Measurements from ENCODE around the gene TP53TG5. TPM values are rescaled to one million over a fixed set of nuclear protein-coding genes. Genes with fewer than 3 reads are reported as not detected.
A peak's percentile ranks its signal among the peaks of the same experiment; 100 is the strongest.

Gene TP53TG5
- total and polyA plus RNA-seq, 7 donors: 0.03 to 0.36 TPM; not detected in 5

DNA sequence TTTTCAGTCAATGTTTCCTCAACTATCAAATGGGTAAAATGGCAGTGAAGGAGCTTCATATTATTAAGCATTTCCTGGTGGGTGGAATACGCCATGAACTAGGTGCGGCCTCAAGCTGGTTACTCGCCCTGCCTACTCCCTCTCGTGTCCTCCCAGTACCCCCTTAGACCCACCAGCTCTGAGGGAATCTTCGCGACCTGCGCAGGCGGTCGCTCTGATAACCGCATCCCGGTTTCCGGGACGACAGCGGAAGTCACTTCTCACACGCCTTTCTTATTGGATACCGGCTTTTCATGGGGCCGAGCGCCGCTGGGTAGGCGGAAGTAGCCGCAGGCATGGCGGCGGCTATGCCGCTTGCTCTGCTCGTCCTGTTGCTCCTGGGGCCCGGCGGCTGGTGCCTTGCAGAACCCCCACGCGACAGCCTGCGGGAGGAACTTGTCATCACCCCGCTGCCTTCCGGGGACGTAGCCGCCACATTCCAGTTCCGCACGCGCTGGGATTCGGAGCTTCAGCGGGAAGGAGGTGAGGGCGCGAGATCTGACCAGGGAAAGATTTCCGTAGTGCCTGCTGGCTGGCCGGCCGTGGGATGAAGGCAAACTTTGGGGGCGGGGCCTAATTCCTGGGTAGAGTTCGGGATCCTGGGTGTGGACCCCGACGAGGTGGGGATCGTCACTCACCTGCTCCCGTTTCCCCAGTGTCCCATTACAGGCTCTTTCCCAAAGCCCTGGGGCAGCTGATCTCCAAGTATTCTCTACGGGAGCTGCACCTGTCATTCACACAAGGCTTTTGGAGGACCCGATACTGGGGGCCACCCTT, 37.9 kb upstream of the TP53TG5 start, which contains the start of gene PIGT:
TSS of gene PIGT (plus strand) at position 320 of the 816 bp plus-strand sequence. CDS start at position 336, 16 bp downstream.
- DNase-seq: peak; percentile 93
- Histone ChIP-seq H3K4me3 (peak within 1 kb of the TSS; percentile 71 to 89 (median 80)), H3K4me1 (peaks cover 0 to 46% (median 40%) of the 10 kb centered on the region in 4 donors), H3K36me3 (peaks cover 9 to 36% (median 22%) of the 10 kb centered on the region in 4 donors), H3K9me3 (no peaks in the 10 kb centered on the region), H3K27me3 (no peaks in the 10 kb centered on the region), H3K27ac (peak within 1 kb of the TSS; percentile 82 to 83 (median 82))
- peak; percentile 90 for TF ChIP-seq POLR2A (IDR thresholded peaks at IDR 0.05)
- TF ChIP-seq EP300 (IDR thresholded peaks at IDR 0.05): no peak
- TF ChIP-seq POLR2AphosphoS5 (IDR thresholded peaks at IDR 0.05): peak; percentile 89 to 94 (median 92)
- 0% methylated on average over 52 of the region's 52 CpGs for WGBS, 2 donors
- intact Hi-C loops (cut with DNase I): no loop called here

DNA sequence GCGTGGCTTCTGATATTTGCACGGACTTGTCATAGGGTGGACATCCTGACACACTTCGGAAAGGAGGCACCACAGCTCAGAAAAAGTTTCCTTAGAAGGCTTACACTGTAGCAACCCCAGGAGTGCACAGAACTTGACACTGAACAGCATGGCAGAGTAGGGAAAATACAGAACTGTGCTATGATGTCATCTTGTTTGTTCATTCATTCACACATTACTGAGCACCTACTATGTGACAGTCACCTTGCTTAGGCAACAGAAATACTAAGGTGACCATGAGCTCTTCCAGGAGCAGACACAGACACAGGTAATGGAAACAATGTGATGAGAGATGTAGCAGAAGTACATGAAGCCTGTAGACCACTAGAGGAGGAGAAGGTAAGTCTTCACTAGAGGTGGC, 35.4 kb upstream of the TP53TG5 start:
- no peaks in the 10 kb centered on the region for H3K9me3 ChIP-seq
- TF ChIP-seq, protein P1, sequence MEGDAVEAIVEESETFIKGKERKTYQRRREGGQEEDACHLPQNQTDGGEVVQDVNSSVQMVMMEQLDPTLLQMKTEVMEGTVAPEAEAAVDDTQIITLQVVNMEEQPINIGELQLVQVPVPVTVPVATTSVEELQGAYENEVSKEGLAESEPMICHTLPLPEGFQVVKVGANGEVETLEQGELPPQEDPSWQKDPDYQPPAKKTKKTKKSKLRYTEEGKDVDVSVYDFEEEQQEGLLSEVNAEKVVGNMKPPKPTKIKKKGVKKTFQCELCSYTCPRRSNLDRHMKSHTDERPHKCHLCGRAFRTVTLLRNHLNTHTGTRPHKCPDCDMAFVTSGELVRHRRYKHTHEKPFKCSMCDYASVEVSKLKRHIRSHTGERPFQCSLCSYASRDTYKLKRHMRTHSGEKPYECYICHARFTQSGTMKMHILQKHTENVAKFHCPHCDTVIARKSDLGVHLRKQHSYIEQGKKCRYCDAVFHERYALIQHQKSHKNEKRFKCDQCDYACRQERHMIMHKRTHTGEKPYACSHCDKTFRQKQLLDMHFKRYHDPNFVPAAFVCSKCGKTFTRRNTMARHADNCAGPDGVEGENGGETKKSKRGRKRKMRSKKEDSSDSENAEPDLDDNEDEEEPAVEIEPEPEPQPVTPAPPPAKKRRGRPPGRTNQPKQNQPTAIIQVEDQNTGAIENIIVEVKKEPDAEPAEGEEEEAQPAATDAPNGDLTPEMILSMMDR (IDR thresholded peaks at IDR 0.05): no peak
- TF ChIP-seq POLR2A (IDR thresholded peaks at IDR 0.05): no peak
- TF ChIP-seq EP300 (IDR thresholded peaks at IDR 0.05): no peak
- TF ChIP-seq POLR2AphosphoS5 (IDR thresholded peaks at IDR 0.05): no peak
- H3K4me1 ChIP-seq: peaks cover 0 to 48% (median 39%) of the 10 kb centered on the region in 4 donors
- H3K36me3 ChIP-seq: peaks cover 0 to 40% (median 21%) of the 10 kb centered on the region in 4 donors
- peak overlapping the region in 1 of 4 donors; percentile 2 for H3K27ac ChIP-seq
- no peak overlapping the region for H3K4me3 ChIP-seq
- intact Hi-C loops (cut with DNase I): no loop called here
- 84 to 92% methylated on average over 3 of the region's 3 CpGs for WGBS, 2 donors
- DNase-seq: no peak
- no peaks in the 10 kb centered on the region for H3K27me3 ChIP-seq

DNA sequence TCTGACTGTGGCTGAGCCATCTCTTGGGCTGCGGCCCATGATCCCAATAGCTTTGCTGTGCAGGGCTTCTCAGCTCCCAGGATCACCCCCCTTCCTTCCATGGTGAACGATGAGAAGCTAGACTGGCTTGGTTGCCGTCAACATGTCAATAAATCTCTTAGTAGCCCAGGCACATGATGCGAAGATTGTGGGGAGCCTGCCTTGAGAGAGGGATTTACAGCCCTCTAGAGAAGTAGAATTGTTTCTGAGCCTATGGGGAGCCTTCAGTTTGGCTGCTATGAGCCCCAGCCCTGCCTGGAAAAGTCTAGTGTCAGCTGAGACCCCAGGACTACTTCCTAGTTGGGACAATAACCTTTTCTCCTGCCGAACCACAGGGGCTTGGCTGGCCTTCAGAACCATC, 34.5 kb upstream of the TP53TG5 start:
- 87 to 88% methylated on average over 5 of the region's 5 CpGs for WGBS, 2 donors
- intact Hi-C loops (cut with DNase I): no loop called here
- H3K9me3 ChIP-seq: no peaks in the 10 kb centered on the region
- H3K4me3 ChIP-seq: no peak overlapping the region
- TF ChIP-seq, protein P1 (IDR thresholded peaks at IDR 0.05): no peak
- H3K27ac ChIP-seq: peak overlapping the region in 1 of 4 donors; percentile 2
- peaks cover 0 to 42% (median 21%) of the 10 kb centered on the region in 4 donors for H3K36me3 ChIP-seq
- DNase-seq: no peak
- H3K27me3 ChIP-seq: no peaks in the 10 kb centered on the region
- H3K4me1 ChIP-seq: peaks cover 0 to 52% (median 41%) of the 10 kb centered on the region in 4 donors

DNA sequence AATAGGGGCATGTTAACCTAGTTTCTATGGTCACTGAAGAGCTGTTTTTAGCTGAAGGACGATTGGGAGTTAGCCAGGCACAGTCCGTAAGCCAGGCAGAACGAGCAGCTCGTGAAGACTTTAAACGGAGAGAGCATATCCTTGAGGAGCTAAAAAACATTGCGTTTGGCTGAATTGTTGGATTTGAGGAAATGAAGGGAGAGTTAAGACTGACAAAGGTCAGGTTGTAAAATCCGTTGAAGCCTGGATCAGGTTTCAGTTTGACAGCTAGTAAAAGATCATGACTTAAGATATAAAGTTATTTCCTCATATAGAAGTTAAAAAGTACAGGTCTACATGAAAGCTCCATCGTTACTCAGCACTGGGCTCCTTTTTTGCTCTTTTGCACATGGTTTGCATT, 32.8 kb upstream of the TP53TG5 start:
- Histone ChIP-seq H3K27ac (peak overlapping the region in 3 of 4 donors; percentile 46 to 97 (median 97)), H3K4me1 (peaks cover 0 to 42% (median 30%) of the 10 kb centered on the region in 4 donors), H3K36me3 (peaks cover 0 to 42% (median 21%) of the 10 kb centered on the region in 4 donors), H3K9me3 (no peaks in the 10 kb centered on the region), H3K4me3 (no peak overlapping the region), H3K27me3 (no peaks in the 10 kb centered on the region)
- intact Hi-C loops (cut with DNase I): no loop called here
- DNase-seq: no peak
- WGBS, 2 donors: 13 to 54% methylated on average over 8 of the region's 8 CpGs
- TF ChIP-seq POLR2AphosphoS5 (IDR thresholded peaks at IDR 0.05): no peak
- TF ChIP-seq EP300 (IDR thresholded peaks at IDR 0.05): no peak
- no peak for TF ChIP-seq POLR2A (IDR thresholded peaks at IDR 0.05)
- TF ChIP-seq, protein P1 (IDR thresholded peaks at IDR 0.05): no peak

DNA sequence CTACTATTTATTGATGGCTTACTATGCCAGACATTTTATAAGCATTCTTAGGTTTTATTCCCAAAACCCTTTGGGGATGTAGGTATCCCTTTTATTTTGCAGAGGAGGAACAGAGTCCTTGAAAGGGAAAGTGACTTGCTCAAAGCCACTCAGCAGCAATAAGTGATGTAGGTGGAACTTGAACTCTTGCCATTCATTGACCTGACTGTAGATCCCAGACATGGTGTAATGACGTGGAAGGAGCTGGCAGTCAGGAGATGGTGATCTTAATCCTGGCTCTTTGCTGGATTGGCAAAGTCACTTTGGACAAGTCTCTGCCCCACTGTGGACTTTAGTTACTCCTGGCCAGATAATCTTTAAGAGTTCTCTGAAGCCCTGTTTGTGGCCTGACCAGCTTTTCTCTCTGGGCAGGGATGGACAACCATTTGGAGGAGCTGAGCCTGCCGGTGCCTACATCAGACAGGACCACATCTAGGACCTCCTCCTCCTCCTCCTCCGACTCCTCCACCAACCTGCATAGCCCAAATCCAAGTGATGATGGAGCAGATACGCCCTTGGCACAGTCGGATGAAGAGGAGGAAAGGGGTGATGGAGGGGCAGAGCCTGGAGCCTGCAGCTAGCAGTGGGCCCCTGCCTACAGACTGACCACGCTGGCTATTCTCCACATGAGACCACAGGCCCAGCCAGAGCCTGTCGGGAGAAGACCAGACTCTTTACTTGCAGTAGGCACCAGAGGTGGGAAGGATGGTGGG, 31.6 kb upstream of the TP53TG5 start:
- H3K4me1 ChIP-seq: peaks cover 0 to 42% (median 25%) of the 10 kb centered on the region in 4 donors
- peaks cover 0 to 42% (median 21%) of the 10 kb centered on the region in 4 donors for H3K36me3 ChIP-seq
- H3K27ac ChIP-seq: peak overlapping the region in 3 of 4 donors; percentile 20 to 97 (median 97)
- TF ChIP-seq POLR2AphosphoS5 (IDR thresholded peaks at IDR 0.05): no peak
- TF ChIP-seq, protein P1 (IDR thresholded peaks at IDR 0.05): no peak
- no peak for TF ChIP-seq EP300 (IDR thresholded peaks at IDR 0.05)
- no peak for TF ChIP-seq POLR2A (IDR thresholded peaks at IDR 0.05)
- H3K9me3 ChIP-seq: no peaks in the 10 kb centered on the region
- no peaks in the 10 kb centered on the region for H3K27me3 ChIP-seq
- intact Hi-C loops (cut with DNase I): loop anchor here (10.0 kb wide), 1 partner anchor 445 kb away; the partner anchor contains the start of genes STK4 and TOMM34
- H3K4me3 ChIP-seq: no peak overlapping the region
- DNase-seq: no peak
- 82 to 95% methylated on average over 7 of the region's 7 CpGs for WGBS, 2 donors

Measured in sigmoid colon (tissue), 7 donors.